Keratinocyte (primary cell): ENCODE results near the gene KYNU. TPM values are rescaled to one million over a fixed set of nuclear protein-coding genes. Genes with fewer than 3 reads are reported as not detected.

Source experiments
- DNase-seq: peaks from one replicate; pipeline ENCODE4 v3.0.0-alpha.2; 2011; ENCODE audit warnings: low read depth, missing footprints, low spot score
- FAIRE-seq: peaks from 2 replicates; lab custom pipeline; 2011; peaks lifted over from hg19 to GRCh38; lab: Jason Lieb, UNC
- H2AFZ ChIP-seq: 2 replicates; pipeline ENCODE4 v1.6.0; 2012; ENCODE audit warnings: low read length, control low read depth, inconsistent platforms; ENCODE audit not compliant: control insufficient read depth
- H3K27ac ChIP-seq: 2 replicates; pipeline ENCODE4 v1.5.1; 2011; ENCODE audit warnings: low read length; ENCODE audit not compliant: control insufficient read depth, insufficient read depth
- H3K27me3 ChIP-seq: 3 replicates; pipeline ENCODE4 v1.6.0; 2011; ENCODE audit warnings: low read length; ENCODE audit not compliant: control insufficient read depth, insufficient read depth; ENCODE audit errors: extremely low read depth
- H3K36me3 ChIP-seq, 2 experiments: 2 replicates in 1 of 2; 3 replicates in 1 of 2; pipeline ENCODE4 v1.5.1; 2011; ENCODE audit warnings: low read length in 2 of 2, mild to moderate bottlenecking in 1 of 2; ENCODE audit not compliant: control insufficient read depth in 2 of 2, insufficient read depth in 2 of 2; ENCODE audit errors: extremely low read depth in 1 of 2
- H3K4me1 ChIP-seq: 3 replicates; pipeline ENCODE4 v1.5.1; 2011; ENCODE audit warnings: low read length; ENCODE audit not compliant: control insufficient read depth, insufficient read depth; ENCODE audit errors: extremely low read depth
- H3K4me2 ChIP-seq: 3 replicates; pipeline ENCODE4 v1.6.0; 2011; ENCODE audit warnings: low read depth, low read length; ENCODE audit not compliant: control insufficient read depth, insufficient read depth; ENCODE audit errors: extremely low read depth
- H3K4me3 ChIP-seq, 3 experiments: fragments of 200-600 bp in 1 of 3; sonication (generic) in 1 of 3; 2 replicates in 2 of 3; 3 replicates in 1 of 3; pipeline ENCODE4 v1.5.1; 2011 to 2016; ENCODE audit warnings: low read length in 3 of 3, mild to moderate bottlenecking in 3 of 3, control low read depth in 2 of 3, inconsistent platforms in 1 of 3, low read depth in 1 of 3, mixed read lengths in 1 of 3, mixed run types in 1 of 3, moderate library complexity in 1 of 3; ENCODE audit not compliant: control insufficient read depth in 2 of 3, insufficient read depth in 2 of 3; ENCODE audit errors: extremely low read depth in 1 of 3
- H3K79me2 ChIP-seq: 2 replicates; pipeline ENCODE4 v1.6.0; 2012; ENCODE audit warnings: low read length; ENCODE audit not compliant: control insufficient read depth, insufficient read depth
- H3K9ac ChIP-seq: 3 replicates; pipeline ENCODE4 v1.6.0; 2011; ENCODE audit warnings: low read length; ENCODE audit not compliant: control insufficient read depth, insufficient read depth; ENCODE audit errors: extremely low read depth
- H3K9me1 ChIP-seq: 3 replicates; pipeline ENCODE4 v1.6.0; 2011; ENCODE audit warnings: low read length; ENCODE audit not compliant: control insufficient read depth, insufficient read depth; ENCODE audit errors: extremely low read depth
- H3K9me3 ChIP-seq: 2 replicates; pipeline ENCODE4 v1.5.1; 2012; ENCODE audit warnings: low read depth, low read length; ENCODE audit not compliant: control insufficient read depth
- H4K20me1 ChIP-seq: 3 replicates; pipeline ENCODE4 v1.6.0; 2011; ENCODE audit warnings: low read length; ENCODE audit not compliant: control insufficient read depth, insufficient read depth; ENCODE audit errors: extremely low read depth
- CTCF ChIP-seq, 3 experiments: IDR thresholded peaks in 1 of 3; conservative IDR thresholded peaks in 1 of 3; optimal IDR thresholded peaks in 1 of 3; 2 replicates in 2 of 3; 3 replicates in 1 of 3; pipeline versions ENCODE3 to v1.5.1; 2011; ENCODE audit warnings: low read length in 3 of 3, mild to moderate bottlenecking in 3 of 3, moderate library complexity in 2 of 3, control low read depth in 1 of 3, inconsistent platforms in 1 of 3; ENCODE audit not compliant: insufficient read depth in 2 of 3; ENCODE audit errors: extremely low read depth in 1 of 3
- EZH2 ChIP-seq: IDR thresholded peaks from one replicate; pipeline ENCODE4 v1.6.1; 2012; ENCODE audit warnings: inconsistent platforms, mild to moderate bottlenecking, low read length, moderate library complexity
- dilution Hi-C: fragments of 300-500 bp; cut with MboI; formaldehyde crosslinking; loops from one replicate; pipeline ENCODE4 v1.7.0; 2020; ENCODE audit warnings: low sequenced_read_pairs; ENCODE audit not compliant: extremely low pct_ligation_motif_present
- polyA plus RNA-seq, 5 experiments: library from polyadenylated mRNA; depleted of rRNA in 3 of 5; stranded (reverse) in 3 of 5; stranded (forward) in 1 of 5; unstranded in 1 of 5; fragments of >200 nt; gene quantifications; 1 replicate in 1 of 5; 2 replicates in 3 of 5; 3 replicates in 1 of 5; pipeline versions ENCODE4 v1.2.1 to v1.2.3, GENCODE V29; 2011 to 2012; ENCODE audit warnings: missing spikeins in 2 of 5, low read depth in 1 of 5, low replicate concordance in 1 of 5

KYNU gene
- polyA plus RNA-seq, 1 donor (not counting 4 experiments of a cell fraction or from before 2014, with no cell fraction given) = 3.9 TPM

- dilution Hi-C loops = no loop called here
- no peak for FAIRE-seq
These were observed 7.9 kb upstream of the KYNU start for GRCh38 chr2:142869461-142870106.

GRCh38 chr2:142870526-142870925, 6.9 kb upstream of the KYNU start:
- no peak overlapping the region for H3K4me3 ChIP-seq
- H3K4me2 ChIP-seq = no peak overlapping the region
- H3K9me3 ChIP-seq = no peaks in the 10 kb centered on the region
- no peak for DNase-seq
- H4K20me1 ChIP-seq = no peaks in the 10 kb centered on the region
- H3K27ac ChIP-seq = peak overlapping the region; percentile 24
- no peaks in the 10 kb centered on the region for H3K9me1 ChIP-seq
- no peaks in the 10 kb centered on the region for H3K27me3 ChIP-seq
- H3K36me3 ChIP-seq = no peaks in the 10 kb centered on the region
- H3K4me1 ChIP-seq = peaks cover 53% of the 10 kb centered on the region
- no peak overlapping the region for H3K9ac ChIP-seq
- peak overlapping the region; percentile 11 for H2AFZ ChIP-seq
- dilution Hi-C loops = no loop called here
- FAIRE-seq = no peak
- TF ChIP-seq CTCF (optimal IDR thresholded peaks at IDR 0.05 in 1 of 3, IDR thresholded peaks at IDR 0.05 in 1 of 3, conservative IDR thresholded peaks at IDR 0.05 in 1 of 3; ENCODE audit: extremely low read depth in 1 of 3, insufficient read depth in 2 of 3, low read length in 3 of 3) (no peak), EZH2 (no peak)
- H3K79me2 ChIP-seq = no peaks in the 10 kb centered on the region

More at GRCh38 chr2:142869461-142870106, 7.9 kb upstream of the KYNU start:
- Histone ChIP-seq H3K79me2 (no peaks in the 10 kb centered on the region), H3K36me3 (no peaks in the 10 kb centered on the region), H3K4me1 (peaks cover 43% of the 10 kb centered on the region), H3K27me3 (no peaks in the 10 kb centered on the region), H3K4me3 (no peak overlapping the region), H2AFZ (no peak overlapping the region), H3K9me3 (no peaks in the 10 kb centered on the region), H4K20me1 (no peaks in the 10 kb centered on the region), H3K9me1 (no peaks in the 10 kb centered on the region), H3K4me2 (no peak overlapping the region), H3K27ac (peak overlapping the region; percentile 15), H3K9ac (no peak overlapping the region)
- TF ChIP-seq CTCF (optimal IDR thresholded peaks at IDR 0.05 in 1 of 3, IDR thresholded peaks at IDR 0.05 in 1 of 3, conservative IDR thresholded peaks at IDR 0.05 in 1 of 3; ENCODE audit: extremely low read depth in 1 of 3, insufficient read depth in 2 of 3, low read length in 3 of 3) = no peak
- no peak for DNase-seq
